GM21447 (cell line): ENCODE results near the gene ZNF444.
"Not testable (repeated sequence)": the region's sequence is repeated elsewhere in the genome, so short reads cannot be mapped to it uniquely, and the experiment has no call there.

ENCODE experiments used
- ATAC-seq: cut with Tn5 transposase; IDR thresholded peaks from one replicate; pipeline ENCODE4 v1.9.1; 2021; ENCODE audit not compliant: unreplicated experiment

Gene ZNF444

DNA sequence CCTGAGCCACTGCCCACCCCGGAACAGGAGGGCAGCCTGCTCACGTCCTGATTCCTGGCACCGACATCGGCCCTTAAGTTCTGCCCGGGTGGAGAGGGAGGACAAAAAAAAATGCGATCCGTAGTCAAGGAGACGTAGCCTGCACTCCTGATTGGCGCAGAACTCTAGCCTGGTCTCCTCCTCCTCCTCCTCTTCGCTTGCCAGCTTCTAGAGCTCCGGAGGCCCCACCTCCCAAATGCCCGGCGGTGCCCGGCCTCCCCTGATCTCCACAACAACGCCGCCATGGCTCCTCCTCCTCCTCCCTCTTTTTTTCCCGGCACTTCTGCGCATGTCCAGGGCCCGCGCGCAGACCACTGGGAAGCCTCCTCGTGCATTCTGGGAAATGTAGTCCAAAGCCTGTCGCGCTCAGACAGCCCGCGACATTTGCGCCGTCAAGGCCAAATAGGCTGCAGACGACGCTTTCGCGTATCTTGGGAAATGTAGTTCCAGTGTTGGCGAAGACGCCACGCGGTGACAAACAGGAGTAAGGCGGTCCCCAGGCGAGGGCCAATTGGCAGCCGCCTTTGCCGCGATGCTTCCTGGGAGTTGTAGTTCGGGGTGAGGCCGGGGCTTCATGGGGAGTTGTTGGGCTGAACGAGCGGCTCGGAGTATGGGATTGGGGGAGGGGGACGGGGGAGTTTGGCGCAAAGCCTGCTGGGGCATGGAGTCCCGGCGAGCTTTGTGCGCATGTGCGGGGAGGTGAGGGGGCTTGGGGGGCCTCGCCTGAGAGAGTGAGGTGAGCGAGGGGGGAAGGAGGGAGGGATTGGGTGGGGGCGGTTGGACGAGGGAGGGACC, at the start of gene ZNF444:
Gene ZNF444, plus strand, starts transcription at position 705 of the 834 bp plus-strand sequence. CDS start 5,625 bp downstream, outside the sequence.
- ATAC-seq = peak; percentile 87

DNA sequence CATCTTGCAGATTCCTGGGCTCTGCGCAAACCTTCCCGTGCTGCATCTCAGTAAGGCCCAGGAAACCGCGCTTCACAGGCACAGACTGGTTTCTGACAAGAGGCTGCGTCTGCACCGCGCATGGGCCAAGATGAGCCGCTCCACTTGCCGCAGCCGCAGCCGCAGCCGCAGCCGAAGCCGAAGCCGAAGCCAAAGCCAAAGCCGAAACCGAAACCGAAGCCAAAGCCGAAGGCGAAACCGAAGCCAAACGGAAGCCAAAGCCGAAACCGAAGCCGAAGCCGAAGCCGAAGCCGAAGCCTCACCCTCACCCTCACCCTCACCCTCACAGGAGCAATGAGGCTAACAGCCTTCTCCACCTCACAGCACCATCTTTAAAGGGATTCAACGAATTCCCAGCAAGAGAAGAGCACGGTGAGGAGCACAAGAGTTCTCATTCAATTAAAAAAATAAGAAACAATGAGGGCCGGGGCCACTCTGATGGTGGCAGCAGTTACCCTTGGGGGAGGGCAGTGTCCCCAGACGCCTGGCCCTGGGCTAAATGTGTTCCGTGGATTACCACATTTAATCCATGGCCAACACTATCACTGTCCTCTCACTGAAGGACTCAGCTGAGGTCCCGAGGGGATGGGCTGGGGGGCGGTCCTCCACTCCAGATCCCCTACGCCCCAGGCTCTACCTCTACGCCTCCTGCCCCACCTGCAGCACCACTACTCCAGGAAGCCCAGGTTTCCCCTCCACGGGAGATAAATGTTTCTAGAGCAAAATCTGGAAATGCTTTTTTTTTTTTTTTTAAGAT, 49.1 kb upstream of the ZNF444 start:
- ATAC-seq = no peak

- ATAC-seq = no peak
Measured at GRCh38 chr19:56092685-56093631, 48.1 kb upstream of the ZNF444 start.

DNA sequence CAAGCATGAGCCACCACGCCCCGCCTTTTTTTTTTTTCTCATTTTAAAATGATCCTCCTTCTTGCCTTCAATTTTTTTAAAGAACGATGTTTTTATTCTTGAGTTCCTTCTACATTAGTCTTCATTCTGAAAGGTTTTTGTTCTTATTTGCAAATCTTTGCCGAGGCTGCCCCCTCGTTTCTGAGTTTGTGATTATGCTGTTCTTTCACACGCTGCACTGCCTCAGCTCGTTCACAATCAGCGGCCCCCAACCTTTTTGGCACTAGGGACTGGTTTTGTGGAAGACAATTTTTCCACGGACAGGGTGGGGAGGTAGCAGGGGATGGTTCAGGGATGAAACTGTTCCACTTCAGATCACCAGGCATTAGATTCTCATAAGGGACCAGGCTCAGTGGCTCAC, 46.6 kb upstream of the ZNF444 start:
- no peak for ATAC-seq

- no peak for ATAC-seq
Measured at GRCh38 chr19:56096665-56097064, 44.4 kb upstream of the ZNF444 start.

DNA sequence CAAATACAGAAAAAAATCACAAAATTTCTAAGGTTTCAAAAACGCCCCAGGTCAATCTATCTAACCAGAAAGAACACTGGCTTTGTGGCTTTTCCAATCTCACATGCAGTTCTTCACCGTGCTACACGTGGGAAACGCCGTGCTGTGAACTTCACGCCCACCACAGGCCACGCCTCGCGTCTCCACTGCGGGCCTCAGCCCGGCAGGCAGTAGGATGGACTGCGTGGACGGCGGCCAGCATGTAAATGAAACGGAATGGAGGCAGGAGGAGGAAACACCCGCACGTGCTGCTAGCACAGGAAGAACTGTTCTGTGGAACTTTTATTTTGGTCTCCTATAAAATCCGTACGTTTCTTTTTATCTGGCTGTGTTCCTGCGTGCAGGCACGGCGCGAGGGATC, 43.8 kb upstream of the ZNF444 start:
- ATAC-seq = no peak

GRCh38 chr19:56097776-56098175, 43.3 kb upstream of the ZNF444 start:
- ATAC-seq = no peak

GRCh38 chr19:56098237-56098636, 42.9 kb upstream of the ZNF444 start:
- not testable (repeated sequence) for ATAC-seq

DNA sequence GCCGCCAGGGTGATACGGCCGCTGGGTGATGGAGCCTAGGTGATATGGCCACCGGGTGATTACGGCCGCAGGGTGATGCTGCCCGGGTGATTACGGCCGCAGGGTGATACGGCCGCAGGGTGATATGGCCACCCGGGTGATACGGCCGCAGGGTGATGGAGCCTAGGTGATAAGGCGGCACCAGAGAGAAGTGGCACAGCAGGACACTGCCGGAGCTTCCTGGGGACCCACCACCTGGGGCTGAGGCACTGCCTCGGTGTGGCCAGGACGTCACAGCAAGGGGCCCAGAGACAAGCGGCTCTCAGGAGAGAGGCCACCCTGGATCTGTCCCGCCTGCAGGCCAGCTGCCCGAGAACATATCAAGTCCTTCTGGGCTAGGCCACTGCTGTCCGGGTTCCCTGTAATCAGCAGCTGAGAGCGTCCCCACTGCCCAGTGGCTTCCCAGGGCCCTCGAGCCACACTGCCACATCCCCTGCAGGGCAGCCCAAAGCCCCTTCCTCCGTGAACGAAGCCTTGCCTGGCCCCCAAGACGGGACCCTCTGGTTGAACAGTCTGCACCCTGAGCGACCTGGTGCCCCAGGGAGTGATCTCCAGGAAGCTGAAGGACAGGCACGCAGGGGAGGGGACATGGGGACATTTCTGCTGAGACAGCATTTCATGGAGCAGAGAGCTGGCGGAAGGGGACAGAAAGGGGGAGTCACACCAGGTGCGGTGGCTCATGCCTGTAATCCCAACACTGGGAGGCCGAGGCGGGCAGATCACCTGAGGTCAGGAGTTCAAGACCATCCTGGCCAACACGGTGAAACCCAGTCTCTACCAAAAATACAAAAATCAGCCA, 42.1 kb upstream of the ZNF444 start:
- no peak for ATAC-seq

- ATAC-seq = no peak
Measured at GRCh38 chr19:56099638-56100539, 41.2 kb upstream of the ZNF444 start.

GRCh38 chr19:56101095-56101494, 40.0 kb upstream of the ZNF444 start:
- no peak for ATAC-seq

DNA sequence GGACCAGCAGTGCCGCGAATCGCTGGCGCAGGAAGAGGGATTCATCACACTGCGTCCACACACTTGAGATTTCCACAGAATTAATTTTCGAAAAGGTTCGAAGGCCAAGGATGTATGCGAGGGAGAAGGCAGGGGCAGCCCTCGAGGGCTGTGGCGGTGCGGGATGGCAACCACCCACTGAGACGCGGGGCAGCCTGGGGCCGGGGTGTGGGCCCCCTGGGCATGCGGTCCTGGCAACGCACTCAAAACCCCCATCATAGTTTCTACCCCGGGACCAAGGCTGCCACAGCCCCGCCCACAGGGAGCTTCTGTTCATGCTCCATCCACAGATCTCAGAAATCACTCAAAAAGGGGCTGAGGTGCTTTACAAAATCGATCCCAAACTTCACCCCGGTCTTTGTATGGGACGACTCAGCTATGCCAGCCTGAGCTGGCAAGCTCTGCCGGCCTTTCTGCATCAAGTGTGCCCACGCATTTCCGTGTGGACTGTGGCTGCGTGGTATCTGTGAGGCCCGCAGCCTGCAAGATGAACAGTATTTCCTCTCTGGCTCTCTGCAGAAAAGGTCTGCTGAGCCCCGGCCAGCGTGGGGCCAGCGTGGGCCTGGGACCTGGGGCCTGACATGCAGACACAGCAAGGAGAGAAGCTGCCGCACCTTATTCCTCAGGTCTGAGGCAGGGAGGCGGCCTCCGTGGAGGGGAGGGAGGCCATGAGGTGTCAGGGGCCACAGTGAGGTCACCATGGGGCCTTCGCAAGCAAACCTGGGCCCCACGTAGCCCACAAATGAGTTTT, 39.1 kb upstream of the ZNF444 start:
- no peak for ATAC-seq

- no peak for ATAC-seq
Measured at GRCh38 chr19:56103027-56103614, 38.0 kb upstream of the ZNF444 start.

GRCh38 chr19:56104423-56104822, 36.7 kb upstream of the ZNF444 start:
- no peak for ATAC-seq

DNA sequence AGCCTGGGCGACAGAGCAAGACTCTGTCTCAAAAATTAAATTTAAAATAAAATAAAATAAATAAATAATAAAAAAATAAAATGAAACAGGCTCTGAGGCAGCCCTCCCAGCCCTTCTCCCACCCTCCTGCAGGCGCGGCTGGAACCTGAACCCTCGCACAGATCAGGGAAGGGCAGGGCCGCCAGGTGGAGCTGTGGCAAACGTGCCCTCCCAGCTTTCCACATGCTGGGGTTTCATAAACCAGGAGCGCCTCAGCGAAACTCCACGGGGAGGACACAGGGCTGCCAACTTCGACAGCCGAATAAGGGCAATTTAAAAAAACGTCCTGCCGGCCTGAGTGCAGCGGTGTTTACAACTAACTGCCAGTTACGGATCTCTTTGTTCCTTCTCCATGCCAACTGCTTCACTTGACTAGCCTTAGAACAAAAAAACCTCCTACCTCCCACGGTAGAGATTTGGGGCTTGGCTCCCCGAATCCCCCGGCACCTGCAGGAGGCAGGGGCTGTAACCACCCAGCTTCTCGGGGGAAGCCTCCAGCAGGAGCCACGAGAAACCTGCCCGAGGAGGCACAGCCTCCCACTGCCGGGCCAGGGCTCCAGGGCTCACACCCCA, 35.9 kb upstream of the ZNF444 start:
- ATAC-seq = no peak

DNA sequence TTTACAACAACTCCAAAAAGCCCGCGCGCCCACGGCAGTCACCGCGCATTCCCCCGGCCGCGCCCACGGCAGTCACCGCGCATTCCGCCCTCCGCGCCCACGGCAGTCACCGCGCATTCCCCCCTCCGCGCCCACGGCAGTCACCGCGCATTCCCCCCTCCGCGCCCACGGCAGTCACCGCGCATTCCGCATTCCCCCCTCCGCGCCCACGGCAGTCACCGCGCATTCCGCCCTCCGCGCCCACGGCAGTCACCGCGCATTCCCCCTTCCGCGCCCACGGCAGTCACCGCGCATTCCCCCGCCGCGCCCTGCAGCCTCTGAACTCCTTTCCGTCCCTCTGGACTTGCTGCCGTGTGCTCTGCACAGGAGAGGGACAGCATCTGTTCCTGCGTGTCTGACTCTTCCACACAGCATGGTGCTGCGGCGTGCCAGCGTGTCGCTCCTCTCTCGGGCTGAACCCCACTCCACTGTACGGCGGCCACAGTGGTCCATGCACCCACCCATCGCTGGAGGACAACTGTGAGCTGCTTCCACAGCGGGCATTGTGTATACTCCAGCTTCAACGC, 35.2 kb upstream of the ZNF444 start:
- ATAC-seq = not testable (repeated sequence)

DNA sequence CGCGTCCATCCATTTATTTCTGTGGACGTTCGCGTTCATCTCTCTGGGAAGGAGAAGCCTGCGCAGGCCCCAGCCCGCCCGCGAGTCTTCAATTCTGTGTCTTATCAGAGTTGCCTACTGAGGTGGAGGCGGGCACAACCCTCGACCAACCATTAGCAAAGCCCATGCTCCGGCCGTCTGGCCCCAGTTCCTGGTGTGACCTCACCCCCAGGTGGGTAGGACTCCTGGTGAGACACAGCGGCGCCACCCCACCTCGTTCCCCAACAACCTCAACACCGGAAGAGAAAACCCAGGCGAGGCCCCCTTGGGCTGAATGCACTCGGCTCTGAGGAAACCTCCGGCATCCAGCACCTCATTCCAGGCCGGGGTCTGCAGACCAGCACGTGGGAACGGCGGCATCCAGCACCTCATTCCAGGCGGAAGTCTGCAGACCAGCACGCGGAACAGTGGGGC, 34.7 kb upstream of the ZNF444 start:
- ATAC-seq = no peak
